HEK293 (cell line): ENCODE data around the gene CHST4.

Source experiments
- CTCF ChIA-PET: fragments of 350-600 bp; formaldehyde crosslinking; extraction: SDS; loops from one replicate; lab custom pipeline; 2021; ENCODE audit warnings: antibody characterized with exemption; lab: Yijun Ruan, JAX
- POLR2A ChIA-PET: fragments of 300-600 bp; formaldehyde crosslinking; extraction: SDS; loops from one replicate; lab custom pipeline; 2020; ENCODE audit warnings: antibody characterized with exemption, inconsistent platforms; lab: Yijun Ruan, JAX
- H3K27ac ChIP-seq: fragments of 200-500 bp; sonication (Bioruptor generic); 2 replicates; pipeline ENCODE4 v1.5.1; 2014; ENCODE audit warnings: low read depth, low read length, control low read depth, inconsistent platforms; ENCODE audit errors: extremely low read depth
- H3K36me3 ChIP-seq, 2 experiments: fragments of 200-500 bp in 1 of 2; sonication (Bioruptor generic) in 1 of 2; 1 replicate in 1 of 2; 2 replicates in 1 of 2; pipeline ENCODE4 v1.5.1; 2014 to 2017; ENCODE audit warnings: inconsistent platforms in 2 of 2, low read length in 2 of 2; ENCODE audit not compliant: control insufficient read depth in 2 of 2, insufficient read depth in 1 of 2
- H3K4me1 ChIP-seq: fragments of 200-500 bp; sonication (Bioruptor generic); 2 replicates; pipeline ENCODE4 v1.5.1; 2014; ENCODE audit warnings: mild to moderate bottlenecking, low read length, inconsistent platforms; ENCODE audit not compliant: control insufficient read depth, insufficient read depth
- H3K4me3 ChIP-seq: 2 replicates; pipeline ENCODE4 v1.5.1; 2011; ENCODE audit warnings: low read depth, mild to moderate bottlenecking, control low read depth, low read length, moderate library complexity
- H3K9me3 ChIP-seq: fragments of 200-500 bp; sonication (Bioruptor generic); 2 replicates; pipeline ENCODE4 v1.5.1; 2014; ENCODE audit warnings: low read depth, low read length, inconsistent platforms; ENCODE audit not compliant: control insufficient read depth, insufficient read depth
- EGR2 ChIP-seq: fragments of 450-650 bp; formaldehyde crosslinking; IDR thresholded peaks from 2 replicates; pipeline ENCODE4 v1.5.1; 2016; ENCODE audit warnings: low read depth, missing biosample characterization, missing genetic modification characterization
- GLIS1 ChIP-seq: fragments of 450-650 bp; formaldehyde crosslinking; IDR thresholded peaks from 2 replicates; pipeline ENCODE4 v1.5.1; 2016; ENCODE audit warnings: missing biosample characterization, missing genetic modification characterization
- KLF17 ChIP-seq: fragments of 450-650 bp; formaldehyde crosslinking; IDR thresholded peaks from 2 replicates; pipeline ENCODE4 v1.5.1; 2016; ENCODE audit warnings: missing biosample characterization, missing genetic modification characterization
- REPIN1 ChIP-seq: fragments of 450-650 bp; formaldehyde crosslinking; IDR thresholded peaks from 2 replicates; pipeline ENCODE4 v1.5.1; 2017; ENCODE audit warnings: missing biosample characterization, missing genetic modification characterization, low read depth
- SP2 ChIP-seq: fragments of 450-650 bp; formaldehyde crosslinking; IDR thresholded peaks from 2 replicates; pipeline ENCODE4 v1.5.1; 2016; ENCODE audit warnings: missing biosample characterization, missing genetic modification characterization
- SP7 ChIP-seq: fragments of 450-650 bp; formaldehyde crosslinking; IDR thresholded peaks from 2 replicates; pipeline ENCODE4 v1.5.1; 2016; ENCODE audit warnings: missing biosample characterization, missing genetic modification characterization
- YY1 ChIP-seq: fragments of 450-650 bp; formaldehyde crosslinking; IDR thresholded peaks from 2 replicates; pipeline ENCODE4 v1.5.1; 2018; ENCODE audit warnings: missing biosample characterization, missing genetic modification characterization
- ZBTB11 ChIP-seq: fragments of 450-650 bp; formaldehyde crosslinking; conservative IDR thresholded peaks from 2 replicates; pipeline ENCODE4 v1.5.1; 2016; ENCODE audit warnings: low read depth, missing biosample characterization, missing genetic modification characterization
- ZBTB48 ChIP-seq: fragments of 450-650 bp; formaldehyde crosslinking; IDR thresholded peaks from 2 replicates; pipeline ENCODE4 v1.5.1; 2016; ENCODE audit warnings: missing biosample characterization, missing genetic modification characterization
- ZIC2 ChIP-seq: fragments of 450-650 bp; formaldehyde crosslinking; IDR thresholded peaks from 2 replicates; pipeline ENCODE4 v1.5.1; 2016; ENCODE audit warnings: missing biosample characterization, missing genetic modification characterization
- ZNF114 ChIP-seq: fragments of 450-650 bp; formaldehyde crosslinking; IDR thresholded peaks from 2 replicates; pipeline ENCODE4 v1.5.0; 2017; ENCODE audit warnings: missing biosample characterization, missing genetic modification characterization
- ZNF121 ChIP-seq: fragments of 450-650 bp; formaldehyde crosslinking; IDR thresholded peaks from 2 replicates; pipeline ENCODE4 v1.5.1; 2016; ENCODE audit warnings: missing biosample characterization, missing genetic modification characterization
- ZNF146 ChIP-seq: fragments of 450-650 bp; formaldehyde crosslinking; IDR thresholded peaks from 2 replicates; pipeline ENCODE4 v1.5.1; 2016; ENCODE audit warnings: missing biosample characterization, missing genetic modification characterization
- ZNF202 ChIP-seq: fragments of 450-650 bp; formaldehyde crosslinking; IDR thresholded peaks from 2 replicates; pipeline ENCODE4 v1.5.1; 2016; ENCODE audit warnings: missing biosample characterization, missing genetic modification characterization, borderline replicate concordance
- ZNF23 ChIP-seq: fragments of 450-650 bp; formaldehyde crosslinking; IDR thresholded peaks from 2 replicates; pipeline ENCODE4 v1.5.1; 2016; ENCODE audit warnings: missing biosample characterization, missing genetic modification characterization, borderline replicate concordance
- ZNF239 ChIP-seq: fragments of 450-650 bp; formaldehyde crosslinking; IDR thresholded peaks from 2 replicates; pipeline ENCODE4 v1.5.1; 2016; ENCODE audit warnings: missing biosample characterization, missing genetic modification characterization
- ZNF311 ChIP-seq: fragments of 450-650 bp; formaldehyde crosslinking; IDR thresholded peaks from 2 replicates; pipeline ENCODE4 v1.5.1; 2017; ENCODE audit warnings: missing biosample characterization, missing genetic modification characterization, borderline replicate concordance
- ZNF394 ChIP-seq: fragments of 450-650 bp; formaldehyde crosslinking; IDR thresholded peaks from 2 replicates; pipeline ENCODE4 v1.5.1; 2016; ENCODE audit warnings: missing biosample characterization, missing genetic modification characterization, mild to moderate bottlenecking, moderate library complexity, borderline replicate concordance
- ZNF48 ChIP-seq: fragments of 450-650 bp; formaldehyde crosslinking; IDR thresholded peaks from 2 replicates; pipeline ENCODE4 v1.5.1; 2016; ENCODE audit warnings: missing biosample characterization, missing genetic modification characterization
- ZNF530 ChIP-seq: fragments of 450-650 bp; formaldehyde crosslinking; IDR thresholded peaks from 2 replicates; pipeline ENCODE4 v1.5.1; 2016; ENCODE audit warnings: low read depth, missing biosample characterization, missing genetic modification characterization
- ZNF561 ChIP-seq: fragments of 450-650 bp; IDR thresholded peaks from 2 replicates; pipeline ENCODE4 v1.5.1; 2018; ENCODE audit warnings: missing biosample characterization, missing genetic modification characterization, borderline replicate concordance
- ZNF596 ChIP-seq: fragments of 450-650 bp; IDR thresholded peaks from 2 replicates; pipeline ENCODE4 v1.5.0; 2018; ENCODE audit warnings: missing biosample characterization, mild to moderate bottlenecking, missing genetic modification characterization, moderate library complexity
- ZNF610 ChIP-seq: fragments of 450-650 bp; formaldehyde crosslinking; IDR thresholded peaks from 2 replicates; pipeline ENCODE4 v1.5.1; 2016; ENCODE audit warnings: missing biosample characterization, missing genetic modification characterization, borderline replicate concordance
- ZNF626 ChIP-seq: fragments of 450-650 bp; sonication (Bioruptor Pico); formaldehyde crosslinking; IDR thresholded peaks from 2 replicates; pipeline ENCODE4 v1.5.1; 2018; ENCODE audit warnings: missing biosample characterization, missing genetic modification characterization, inconsistent platforms
- ZNF704 ChIP-seq: fragments of 450-650 bp; formaldehyde crosslinking; IDR thresholded peaks from 2 replicates; pipeline ENCODE4 v1.5.1; 2016; ENCODE audit warnings: missing biosample characterization, missing genetic modification characterization
- ZNF747 ChIP-seq: fragments of 450-650 bp; formaldehyde crosslinking; IDR thresholded peaks from 2 replicates; pipeline ENCODE4 v1.5.1; 2016; ENCODE audit warnings: missing biosample characterization, missing genetic modification characterization
- ZNF777 ChIP-seq: fragments of 450-650 bp; formaldehyde crosslinking; IDR thresholded peaks from 2 replicates; pipeline ENCODE4 v1.5.1; 2017; ENCODE audit warnings: missing biosample characterization, missing genetic modification characterization, borderline replicate concordance
- ZNF785 ChIP-seq: fragments of 450-650 bp; formaldehyde crosslinking; IDR thresholded peaks from 2 replicates; pipeline ENCODE4 v1.5.1; 2016; ENCODE audit warnings: missing biosample characterization, missing genetic modification characterization
- ZNF830 ChIP-seq: fragments of 450-650 bp; IDR thresholded peaks from 2 replicates; pipeline ENCODE4 v1.5.0; 2018; ENCODE audit warnings: missing biosample characterization, missing genetic modification characterization, low read depth, mild to moderate bottlenecking, moderate library complexity
- ZXDB ChIP-seq: fragments of 450-650 bp; formaldehyde crosslinking; IDR thresholded peaks from 2 replicates; pipeline ENCODE4 v1.5.1; 2016; ENCODE audit warnings: missing biosample characterization, missing genetic modification characterization

CHST4 gene

GRCh38 chr16:71490361-71490760 lies 35.9 kb upstream of the CHST4 start (continued):
- TF ChIP-seq ZNF596 (tag by site-specific recombination), result no peak
- TF ChIP-seq YY1 (tag by site-specific recombination), result no peak
- TF ChIP-seq ZXDB (tag by site-specific recombination), result no peak
- no peak for TF ChIP-seq ZNF23

GRCh38 chr16:71491054-71491453 lies 35.2 kb upstream of the CHST4 start:
- no peak for TF ChIP-seq ZNF626 (tag by site-specific recombination)
- no peak for TF ChIP-seq ZNF704 (tag by site-specific recombination)
- TF ChIP-seq ZIC2 (tag by site-specific recombination), result no peak
- no peak for TF ChIP-seq ZNF394
- no peak for TF ChIP-seq ZBTB11 (tag by site-specific recombination)
- TF ChIP-seq EGR2 (tag by site-specific recombination), result no peak
- TF ChIP-seq ZNF830, result no peak
- TF ChIP-seq REPIN1 (tag by site-specific recombination), result no peak
- no peak for TF ChIP-seq ZNF121
- no peak for TF ChIP-seq ZNF146 (tag by site-specific recombination)
- TF ChIP-seq ZNF239 (tag by site-specific recombination), result no peak
- no peak for TF ChIP-seq YY1 (tag by site-specific recombination)
- no peak for TF ChIP-seq ZNF114 (tag by site-specific recombination)
- CTCF ChIA-PET, result interaction anchor here (1.2 to 2.0 kb wide), 4 partner anchors 11 to 78 kb away, joined by 3 to 10 read pairs (median 8); no protein-coding TSS in a partner anchor
- POLR2A ChIA-PET, result no interaction called here

GRCh38 chr16:71492786-71493185 lies 33.4 kb upstream of the CHST4 start:
- Histone ChIP-seq H3K4me1 (no peaks in the 10 kb centered on the region), H3K27ac (no peak overlapping the region), H3K36me3 (no peaks in the 10 kb centered on the region), H3K9me3 (no peaks in the 10 kb centered on the region), H3K4me3 (no peak overlapping the region)
- ChIA-PET POLR2A (no interaction called here), CTCF (interaction anchor here (1.1 to 1.9 kb wide), 2 partner anchors 12 to 46 kb away, joined by 5 read pairs; no protein-coding TSS in a partner anchor)
- TF ChIP-seq ZNF311 (tag by site-specific recombination) (no peak), GLIS1 (no peak), ZNF48 (no peak), ZNF777 (tag by site-specific recombination) (no peak), ZNF610 (tag by site-specific recombination) (no peak), ZNF530 (tag by site-specific recombination) (no peak), ZNF785 (no peak), ZNF596 (tag by site-specific recombination) (no peak), ZNF561 (no peak), KLF17 (no peak), ZBTB48 (tag by site-specific recombination) (no peak), SP7 (tag by site-specific recombination) (no peak), ZNF747 (no peak), SP2 (tag by site-specific recombination) (no peak), ZNF202 (no peak)

More at GRCh38 chr16:71491054-71491453, 35.2 kb upstream of the CHST4 start:
- Histone ChIP-seq H3K4me1 (no peaks in the 10 kb centered on the region), H3K9me3 (no peaks in the 10 kb centered on the region), H3K36me3 (no peaks in the 10 kb centered on the region), H3K4me3 (no peak overlapping the region), H3K27ac (no peak overlapping the region)
